ENCODE results near the gene MRPL27.

- TF ChIP-seq POLR2A (IDR thresholded peaks at IDR 0.05): no peak
- TF ChIP-seq, protein P1, sequence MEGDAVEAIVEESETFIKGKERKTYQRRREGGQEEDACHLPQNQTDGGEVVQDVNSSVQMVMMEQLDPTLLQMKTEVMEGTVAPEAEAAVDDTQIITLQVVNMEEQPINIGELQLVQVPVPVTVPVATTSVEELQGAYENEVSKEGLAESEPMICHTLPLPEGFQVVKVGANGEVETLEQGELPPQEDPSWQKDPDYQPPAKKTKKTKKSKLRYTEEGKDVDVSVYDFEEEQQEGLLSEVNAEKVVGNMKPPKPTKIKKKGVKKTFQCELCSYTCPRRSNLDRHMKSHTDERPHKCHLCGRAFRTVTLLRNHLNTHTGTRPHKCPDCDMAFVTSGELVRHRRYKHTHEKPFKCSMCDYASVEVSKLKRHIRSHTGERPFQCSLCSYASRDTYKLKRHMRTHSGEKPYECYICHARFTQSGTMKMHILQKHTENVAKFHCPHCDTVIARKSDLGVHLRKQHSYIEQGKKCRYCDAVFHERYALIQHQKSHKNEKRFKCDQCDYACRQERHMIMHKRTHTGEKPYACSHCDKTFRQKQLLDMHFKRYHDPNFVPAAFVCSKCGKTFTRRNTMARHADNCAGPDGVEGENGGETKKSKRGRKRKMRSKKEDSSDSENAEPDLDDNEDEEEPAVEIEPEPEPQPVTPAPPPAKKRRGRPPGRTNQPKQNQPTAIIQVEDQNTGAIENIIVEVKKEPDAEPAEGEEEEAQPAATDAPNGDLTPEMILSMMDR (IDR thresholded peaks at IDR 0.05): no peak
Measured at GRCh38 chr17:50375858-50376538, 3.0 kb upstream of the MRPL27 start.

Data from lower leg skin (tissue), 3 donors.